Stimulated activated CD8-positive, alpha-beta memory T cell treated with anti-CD3 and anti-CD28 coated beads, Interleukin-12 subunit alpha, Interleukin-12 subunit beta, amount 100 ng/mL, for 4 hours (primary cell): ENCODE results near the gene CREG2.

ENCODE experiments used
- DNase-seq: peaks from one replicate; pipeline ENCODE4 v3.0.0-alpha.2; 2020; ENCODE audit warnings: low read depth

CREG2 gene

GRCh38 chr2:101308432-101309210 is 78.7 kb downstream of the CREG2 start, which contains the start of gene RNF149:
Gene RNF149 (minus strand): TSS chr2:101308701. CDS start chr2:101308588, 113 bp downstream.
- peak; percentile 89 for DNase-seq

- no peak for DNase-seq
Observed at GRCh38 chr2:101307950-101308431, 79.3 kb downstream of the CREG2 start.

- DNase-seq: no peak
Observed at GRCh38 chr2:101307503-101307902, 79.8 kb downstream of the CREG2 start.

- no peak for DNase-seq
Observed at GRCh38 chr2:101306410-101306809, 80.9 kb downstream of the CREG2 start.

GRCh38 chr2:101305492-101306078 is 81.7 kb downstream of the CREG2 start:
- no peak for DNase-seq

GRCh38 chr2:101305035-101305434 is 82.3 kb downstream of the CREG2 start:
- no peak for DNase-seq

- no peak for DNase-seq
Observed at GRCh38 chr2:101303688-101304087, 83.6 kb downstream of the CREG2 start.

GRCh38 chr2:101302016-101302415 is 85.3 kb downstream of the CREG2 start:
- DNase-seq: no peak

- DNase-seq: no peak
Observed at GRCh38 chr2:101300836-101301235, 86.5 kb downstream of the CREG2 start.

GRCh38 chr2:101300164-101300563 is 87.1 kb downstream of the CREG2 start:
- DNase-seq: no peak

- no peak for DNase-seq
Observed at GRCh38 chr2:101299604-101300003, 87.7 kb downstream of the CREG2 start.

- DNase-seq: no peak
Observed at GRCh38 chr2:101297383-101297782, 89.9 kb downstream of the CREG2 start.

- no peak for DNase-seq
Observed at GRCh38 chr2:101296371-101296770, 90.9 kb downstream of the CREG2 start.

GRCh38 chr2:101295895-101296294 is 91.4 kb downstream of the CREG2 start:
- DNase-seq: no peak
